H1 (cell line): Measurements from ENCODE around the gene GRM8. TPM values are rescaled to one million over a fixed set of nuclear protein-coding genes. Genes with fewer than 3 reads are reported as not detected.

Experiments
- EZH2 ChIP-seq: fragments of 200-600 bp; sonication (generic); IDR thresholded peaks from 2 replicates; pipeline ENCODE4 v1.7.1; 2012; ENCODE audit warnings: low read depth, mild to moderate bottlenecking, moderate library complexity, low read length, inconsistent platforms; ENCODE audit not compliant: severe bottlenecking
- NRF1 ChIP-seq: IDR thresholded peaks from 2 replicates; pipeline ENCODE4 v1.6.1; 2011; ENCODE audit warnings: mild to moderate bottlenecking, low read depth, low read length, improper control_type of control experiment
- POLR2AphosphoS5 ChIP-seq: IDR thresholded peaks from 2 replicates; pipeline ENCODE4 v1.6.1; 2011; ENCODE audit warnings: low read depth, low read length
- SIN3A ChIP-seq, 2 experiments: IDR thresholded peaks in 1 of 2; conservative IDR thresholded peaks in 1 of 2; 2 replicates each; pipeline ENCODE4 v1.6.1; 2011 to 2012; ENCODE audit warnings: low read length in 2 of 2, improper control_type of control experiment in 1 of 2, low read depth in 1 of 2, mild to moderate bottlenecking in 1 of 2
- polyA plus RNA-seq, 7 experiments: library from polyadenylated mRNA; depleted of rRNA in 3 of 7; stranded (reverse) in 5 of 7; unstranded in 2 of 7; fragments of >200 nt in 5 of 7; fragments of 200-250 nt in 2 of 7; gene quantifications; 1 replicate in 5 of 7; 2 replicates in 1 of 7; 4 replicates in 1 of 7; pipeline versions ENCODE4 v1.2.1 to v1.2.3, GENCODE V29; 2011 to 2013; ENCODE audit warnings: missing spikeins in 2 of 7, mixed read lengths in 2 of 7
- total RNA-seq: library from RNA; stranded (reverse); fragmentation: NEBNext Ultra II Directional; extraction: Animal tissue kit (Norgen Biotek cat#: 25700); gene quantifications from 2 replicates; pipeline ENCODE4 v1.2.1, GENCODE V29; 2021
- TF ChIP-seq, protein P1 (sequence below): fragments of 300-600 bp; sonication (generic); IDR thresholded peaks from 2 replicates; pipeline ENCODE4 v1.7.1; 2012; ENCODE audit warnings: low read length, moderate library complexity, mild to moderate bottlenecking, inconsistent platforms; ENCODE audit not compliant: insufficient replicate concordance
- TF ChIP-seq, protein P2 (sequence below): IDR thresholded peaks from 2 replicates; pipeline ENCODE4 v1.6.1; 2012; ENCODE audit warnings: inconsistent platforms

Gene GRM8
- total and polyA plus RNA-seq, 2 of the 8 experiments (the other 6 are each of a cell fraction or from before 2014, with no cell fraction given), result 2.6 to 2.8 TPM

DNA sequence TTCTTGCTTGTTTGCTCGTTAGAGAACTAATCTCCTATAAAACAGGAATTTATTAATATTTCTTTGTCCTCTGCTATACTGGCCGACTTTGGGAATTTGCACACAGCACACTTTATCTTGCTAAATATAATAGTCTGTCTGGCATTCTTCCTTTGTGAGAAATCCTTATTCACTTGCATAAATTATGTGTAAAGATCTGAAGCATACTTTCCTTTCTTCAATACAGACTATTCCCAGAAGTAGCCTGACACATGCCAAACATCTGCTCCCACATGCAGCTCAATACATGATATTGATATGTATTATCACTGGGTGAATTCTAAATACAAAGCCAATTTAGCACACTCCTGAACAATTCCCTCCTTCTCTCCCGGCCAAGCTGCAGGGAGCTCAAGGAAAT lies 273.9 kb downstream of the GRM8 start (continued):
- TF ChIP-seq, protein P1, sequence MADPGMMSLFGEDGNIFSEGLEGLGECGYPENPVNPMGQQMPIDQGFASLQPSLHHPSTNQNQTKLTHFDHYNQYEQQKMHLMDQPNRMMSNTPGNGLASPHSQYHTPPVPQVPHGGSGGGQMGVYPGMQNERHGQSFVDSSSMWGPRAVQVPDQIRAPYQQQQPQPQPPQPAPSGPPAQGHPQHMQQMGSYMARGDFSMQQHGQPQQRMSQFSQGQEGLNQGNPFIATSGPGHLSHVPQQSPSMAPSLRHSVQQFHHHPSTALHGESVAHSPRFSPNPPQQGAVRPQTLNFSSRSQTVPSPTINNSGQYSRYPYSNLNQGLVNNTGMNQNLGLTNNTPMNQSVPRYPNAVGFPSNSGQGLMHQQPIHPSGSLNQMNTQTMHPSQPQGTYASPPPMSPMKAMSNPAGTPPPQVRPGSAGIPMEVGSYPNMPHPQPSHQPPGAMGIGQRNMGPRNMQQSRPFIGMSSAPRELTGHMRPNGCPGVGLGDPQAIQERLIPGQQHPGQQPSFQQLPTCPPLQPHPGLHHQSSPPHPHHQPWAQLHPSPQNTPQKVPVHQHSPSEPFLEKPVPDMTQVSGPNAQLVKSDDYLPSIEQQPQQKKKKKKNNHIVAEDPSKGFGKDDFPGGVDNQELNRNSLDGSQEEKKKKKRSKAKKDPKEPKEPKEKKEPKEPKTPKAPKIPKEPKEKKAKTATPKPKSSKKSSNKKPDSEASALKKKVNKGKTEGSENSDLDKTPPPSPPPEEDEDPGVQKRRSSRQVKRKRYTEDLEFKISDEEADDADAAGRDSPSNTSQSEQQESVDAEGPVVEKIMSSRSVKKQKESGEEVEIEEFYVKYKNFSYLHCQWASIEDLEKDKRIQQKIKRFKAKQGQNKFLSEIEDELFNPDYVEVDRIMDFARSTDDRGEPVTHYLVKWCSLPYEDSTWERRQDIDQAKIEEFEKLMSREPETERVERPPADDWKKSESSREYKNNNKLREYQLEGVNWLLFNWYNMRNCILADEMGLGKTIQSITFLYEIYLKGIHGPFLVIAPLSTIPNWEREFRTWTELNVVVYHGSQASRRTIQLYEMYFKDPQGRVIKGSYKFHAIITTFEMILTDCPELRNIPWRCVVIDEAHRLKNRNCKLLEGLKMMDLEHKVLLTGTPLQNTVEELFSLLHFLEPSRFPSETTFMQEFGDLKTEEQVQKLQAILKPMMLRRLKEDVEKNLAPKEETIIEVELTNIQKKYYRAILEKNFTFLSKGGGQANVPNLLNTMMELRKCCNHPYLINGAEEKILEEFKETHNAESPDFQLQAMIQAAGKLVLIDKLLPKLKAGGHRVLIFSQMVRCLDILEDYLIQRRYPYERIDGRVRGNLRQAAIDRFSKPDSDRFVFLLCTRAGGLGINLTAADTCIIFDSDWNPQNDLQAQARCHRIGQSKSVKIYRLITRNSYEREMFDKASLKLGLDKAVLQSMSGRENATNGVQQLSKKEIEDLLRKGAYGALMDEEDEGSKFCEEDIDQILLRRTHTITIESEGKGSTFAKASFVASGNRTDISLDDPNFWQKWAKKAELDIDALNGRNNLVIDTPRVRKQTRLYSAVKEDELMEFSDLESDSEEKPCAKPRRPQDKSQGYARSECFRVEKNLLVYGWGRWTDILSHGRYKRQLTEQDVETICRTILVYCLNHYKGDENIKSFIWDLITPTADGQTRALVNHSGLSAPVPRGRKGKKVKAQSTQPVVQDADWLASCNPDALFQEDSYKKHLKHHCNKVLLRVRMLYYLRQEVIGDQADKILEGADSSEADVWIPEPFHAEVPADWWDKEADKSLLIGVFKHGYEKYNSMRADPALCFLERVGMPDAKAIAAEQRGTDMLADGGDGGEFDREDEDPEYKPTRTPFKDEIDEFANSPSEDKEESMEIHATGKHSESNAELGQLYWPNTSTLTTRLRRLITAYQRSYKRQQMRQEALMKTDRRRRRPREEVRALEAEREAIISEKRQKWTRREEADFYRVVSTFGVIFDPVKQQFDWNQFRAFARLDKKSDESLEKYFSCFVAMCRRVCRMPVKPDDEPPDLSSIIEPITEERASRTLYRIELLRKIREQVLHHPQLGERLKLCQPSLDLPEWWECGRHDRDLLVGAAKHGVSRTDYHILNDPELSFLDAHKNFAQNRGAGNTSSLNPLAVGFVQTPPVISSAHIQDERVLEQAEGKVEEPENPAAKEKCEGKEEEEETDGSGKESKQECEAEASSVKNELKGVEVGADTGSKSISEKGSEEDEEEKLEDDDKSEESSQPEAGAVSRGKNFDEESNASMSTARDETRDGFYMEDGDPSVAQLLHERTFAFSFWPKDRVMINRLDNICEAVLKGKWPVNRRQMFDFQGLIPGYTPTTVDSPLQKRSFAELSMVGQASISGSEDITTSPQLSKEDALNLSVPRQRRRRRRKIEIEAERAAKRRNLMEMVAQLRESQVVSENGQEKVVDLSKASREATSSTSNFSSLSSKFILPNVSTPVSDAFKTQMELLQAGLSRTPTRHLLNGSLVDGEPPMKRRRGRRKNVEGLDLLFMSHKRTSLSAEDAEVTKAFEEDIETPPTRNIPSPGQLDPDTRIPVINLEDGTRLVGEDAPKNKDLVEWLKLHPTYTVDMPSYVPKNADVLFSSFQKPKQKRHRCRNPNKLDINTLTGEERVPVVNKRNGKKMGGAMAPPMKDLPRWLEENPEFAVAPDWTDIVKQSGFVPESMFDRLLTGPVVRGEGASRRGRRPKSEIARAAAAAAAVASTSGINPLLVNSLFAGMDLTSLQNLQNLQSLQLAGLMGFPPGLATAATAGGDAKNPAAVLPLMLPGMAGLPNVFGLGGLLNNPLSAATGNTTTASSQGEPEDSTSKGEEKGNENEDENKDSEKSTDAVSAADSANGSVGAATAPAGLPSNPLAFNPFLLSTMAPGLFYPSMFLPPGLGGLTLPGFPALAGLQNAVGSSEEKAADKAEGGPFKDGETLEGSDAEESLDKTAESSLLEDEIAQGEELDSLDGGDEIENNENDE, result no peak
- TF ChIP-seq EZH2 (no peak), SIN3A (conservative IDR thresholded peaks at IDR 0.05 in 1 of 2, IDR thresholded peaks at IDR 0.05 in 1 of 2; ENCODE audit: low read depth in 1 of 2, low read length in 2 of 2) (no peak), NRF1 (no peak), POLR2AphosphoS5 (no peak)
- TF ChIP-seq, protein P2, sequence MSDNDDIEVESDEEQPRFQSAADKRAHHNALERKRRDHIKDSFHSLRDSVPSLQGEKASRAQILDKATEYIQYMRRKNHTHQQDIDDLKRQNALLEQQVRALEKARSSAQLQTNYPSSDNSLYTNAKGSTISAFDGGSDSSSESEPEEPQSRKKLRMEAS, result no peak
